B cell (primary cell): ENCODE results near the gene LYSMD1. TPM values are rescaled to one million over a fixed set of nuclear protein-coding genes. Genes with fewer than 3 reads are reported as not detected.

Experiments
- polyA plus RNA-seq: library from polyadenylated mRNA; depleted of rRNA; stranded (reverse); fragments of >200 nt; gene quantifications from 2 replicates; pipeline ENCODE4 v1.2.3, GENCODE V29; 2012
- total RNA-seq, 2 donors: library from RNA; stranded (reverse); fragments of 120-200 nt in 1 of 2; gene quantifications; 1 replicate in 1 of 2; 2 replicates in 1 of 2; pipeline versions ENCODE4 v1.2.3 to v1.2.4, GENCODE V29; 2013 to 2022

Gene LYSMD1
- total and polyA plus RNA-seq, 2 donors (not counting 1 experiment from before 2014, with no cell fraction given), result 1.4 to 5.8 TPM

Other genes starting within 250 kb of the LYSMD1 start
- gene SETDB1, start 239.5 kb downstream of the LYSMD1 start, total RNA-seq, result 115 and 133 TPM in 2 replicates
- 57.4 and 79.6 TPM in 2 replicates for gene SETDB1, start 239.5 kb downstream of the LYSMD1 start, polyA plus RNA-seq
- gene CERS2, start 191.1 kb downstream of the LYSMD1 start, total RNA-seq, result 130 and 144 TPM in 2 replicates
- 52.5 and 68.4 TPM in 2 replicates for gene CERS2, start 191.1 kb downstream of the LYSMD1 start, polyA plus RNA-seq
- gene ANXA9, start 183.6 kb downstream of the LYSMD1 start, total RNA-seq, result 0.62 TPM in 1 of 2 replicates, not detected in the other
- 0.07 and 0.09 TPM in 2 replicates for gene ANXA9, start 183.6 kb downstream of the LYSMD1 start, polyA plus RNA-seq
- 16.1 and 16.5 TPM in 2 replicates for gene MINDY1, start 159.0 kb downstream of the LYSMD1 start, total RNA-seq
- 4.8 and 7.6 TPM in 2 replicates for gene MINDY1, start 159.0 kb downstream of the LYSMD1 start, polyA plus RNA-seq
- 20.8 and 21.3 TPM in 2 replicates for gene PRUNE1, start 157.5 kb downstream of the LYSMD1 start, total RNA-seq
- 13.3 and 15.9 TPM in 2 replicates for gene PRUNE1, start 157.5 kb downstream of the LYSMD1 start, polyA plus RNA-seq
- gene BNIPL, start 129.3 kb downstream of the LYSMD1 start, total RNA-seq, result 1.8 and 2.5 TPM in 2 replicates
- 0.81 and 2.8 TPM in 2 replicates for gene BNIPL, start 129.3 kb downstream of the LYSMD1 start, polyA plus RNA-seq
- gene C1orf56, start 118.2 kb downstream of the LYSMD1 start, total RNA-seq, result 4.5 and 7.6 TPM in 2 replicates
- gene C1orf56, start 118.2 kb downstream of the LYSMD1 start, polyA plus RNA-seq, result 2.4 and 2.5 TPM in 2 replicates
- gene CDC42SE1, start 106.3 kb downstream of the LYSMD1 start, total RNA-seq, result 230 and 238 TPM in 2 replicates
- 366 and 419 TPM in 2 replicates for gene CDC42SE1, start 106.3 kb downstream of the LYSMD1 start, polyA plus RNA-seq
- 1.1 and 1.5 TPM in 2 replicates for gene MLLT11, start 105.5 kb downstream of the LYSMD1 start, total RNA-seq
- 2.4 and 2.7 TPM in 2 replicates for gene MLLT11, start 105.5 kb downstream of the LYSMD1 start, polyA plus RNA-seq
- gene GABPB2, start 95.1 kb downstream of the LYSMD1 start, total RNA-seq, result 22.4 and 22.9 TPM in 2 replicates
- 15.1 and 22.3 TPM in 2 replicates for gene GABPB2, start 95.1 kb downstream of the LYSMD1 start, polyA plus RNA-seq
- 0.86 and 1.5 TPM in 2 replicates for gene SEMA6C, start 19.3 kb downstream of the LYSMD1 start, total RNA-seq
- gene SEMA6C, start 19.3 kb downstream of the LYSMD1 start, polyA plus RNA-seq, result 0.81 and 1.3 TPM in 2 replicates
- gene TNFAIP8L2, start 9.3 kb downstream of the LYSMD1 start, total RNA-seq, result 14.9 and 17.6 TPM in 2 replicates
- 5.5 and 9.1 TPM in 2 replicates for gene TNFAIP8L2, start 9.3 kb downstream of the LYSMD1 start, polyA plus RNA-seq
- gene SCNM1, start 242 bp upstream of the LYSMD1 start, total RNA-seq, result 53.6 and 57.6 TPM in 2 replicates
- 38.2 and 46.5 TPM in 2 replicates for gene SCNM1, start 242 bp upstream of the LYSMD1 start, polyA plus RNA-seq
- 3.5 and 5.1 TPM in 2 replicates for gene TMOD4, start 10.1 kb upstream of the LYSMD1 start, total RNA-seq
- 1.7 and 2.3 TPM in 2 replicates for gene TMOD4, start 10.1 kb upstream of the LYSMD1 start, polyA plus RNA-seq
- gene VPS72, start 24.3 kb upstream of the LYSMD1 start, total RNA-seq, result 48.7 and 71.3 TPM in 2 replicates
- 30.3 and 42.1 TPM in 2 replicates for gene VPS72, start 24.3 kb upstream of the LYSMD1 start, polyA plus RNA-seq
- 76.1 and 78.4 TPM in 2 replicates for gene PIP5K1A, start 32.6 kb upstream of the LYSMD1 start, total RNA-seq
- 57.4 and 59.4 TPM in 2 replicates for gene PIP5K1A, start 32.6 kb upstream of the LYSMD1 start, polyA plus RNA-seq
- gene PSMD4, start 88.8 kb upstream of the LYSMD1 start, total RNA-seq, result 142 and 169 TPM in 2 replicates
- 117 and 136 TPM in 2 replicates for gene PSMD4, start 88.8 kb upstream of the LYSMD1 start, polyA plus RNA-seq
- 49.6 and 54.0 TPM in 2 replicates for gene ZNF687, start 116.4 kb upstream of the LYSMD1 start, total RNA-seq
- 29.1 and 37.0 TPM in 2 replicates for gene ZNF687, start 116.4 kb upstream of the LYSMD1 start, polyA plus RNA-seq
- 110 TPM in 2 replicates for gene PI4KB, start 161.5 kb upstream of the LYSMD1 start, total RNA-seq
- gene PI4KB, start 161.5 kb upstream of the LYSMD1 start, polyA plus RNA-seq, result 138 and 139 TPM in 2 replicates
- gene RFX5, start 181.3 kb upstream of the LYSMD1 start, total RNA-seq, result 207 and 208 TPM in 2 replicates
- gene RFX5, start 181.3 kb upstream of the LYSMD1 start, polyA plus RNA-seq, result 181 and 216 TPM in 2 replicates
- 0.22 and 0.37 TPM in 2 replicates for gene SELENBP1, start 206.8 kb upstream of the LYSMD1 start, total RNA-seq
- not detected in 2 replicates for gene SELENBP1, start 206.8 kb upstream of the LYSMD1 start, polyA plus RNA-seq
- 201 and 203 TPM in 2 replicates for gene PSMB4, start 233.7 kb upstream of the LYSMD1 start, total RNA-seq
- gene PSMB4, start 233.7 kb upstream of the LYSMD1 start, polyA plus RNA-seq, result 334 and 393 TPM in 2 replicates